ENCODE data around the gene HMGXB4.
"Not testable (repeated sequence)": the region's sequence is repeated elsewhere in the genome, so short reads cannot be mapped to it uniquely, and the experiment has no call there.

HMGXB4 gene

DNA sequence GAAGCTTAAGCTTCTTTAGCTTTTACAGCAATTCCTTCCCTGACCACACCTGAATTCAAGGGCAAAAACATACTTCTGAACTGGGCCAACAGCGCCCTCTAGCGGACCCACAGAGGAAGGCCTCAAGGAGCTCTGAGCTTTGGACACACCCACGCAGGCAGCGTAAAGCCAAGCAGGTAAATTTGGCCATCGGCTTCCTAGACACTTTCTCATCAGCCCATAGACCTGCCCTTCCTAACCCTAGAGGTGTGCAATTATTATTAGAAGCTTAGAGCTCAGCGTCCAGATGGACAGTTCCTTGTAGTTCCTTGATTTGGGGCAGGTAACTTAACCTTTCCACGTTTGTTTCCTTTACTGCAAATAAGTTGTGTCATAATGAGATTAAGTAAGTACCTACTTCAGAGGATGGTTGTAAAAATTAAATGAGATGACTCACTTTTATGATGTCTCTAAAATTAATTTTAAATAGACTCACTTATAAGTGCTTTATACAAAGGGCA lies 25.7 kb upstream of the HMGXB4 start:
- peaks cover 28% of the 10 kb centered on the region for H3K4me1 ChIP-seq (ENCODE audit: low read length)
- H3K79me2 ChIP-seq (ENCODE audit: low read length): peaks cover 42% of the 10 kb centered on the region
- H3K27ac ChIP-seq (ENCODE audit: low read length): peak overlapping the region; percentile 71; the same call in 1 of the 2 replicates
- H3K9me2 ChIP-seq (replicated peaks; ENCODE audit: insufficient read depth, low read length): no peaks in the 10 kb centered on the region
- no peaks in the 10 kb centered on the region for H3K9me3 ChIP-seq (replicated peaks; ENCODE audit: insufficient read depth, low read length)
- H4K20me1 ChIP-seq (ENCODE audit: insufficient read depth, low read length): no peaks in the 10 kb centered on the region
- peak overlapping the region; percentile 96 for H2AFZ ChIP-seq (ENCODE audit: low read length)
- no peaks in the 10 kb centered on the region for H3K36me3 ChIP-seq (replicated peaks; ENCODE audit: insufficient read depth, low read length)
- TF ChIP-seq CTCF (IDR thresholded peaks at IDR 0.05; ENCODE audit: low read length) (peak; percentile 98), EZH2phosphoT487 (IDR thresholded peaks at IDR 0.05; ENCODE audit: low read length) (no peak)
- peak; percentile 91 for DNase-seq
- H3K9ac ChIP-seq (ENCODE audit: low read length): peak overlapping the region; percentile 48; the same call in 1 of the 2 replicates
- H3K27me3 ChIP-seq (replicated peaks; ENCODE audit: insufficient read depth, low read length): no peaks in the 10 kb centered on the region
- peaks cover 6% of the 10 kb centered on the region for H3F3A ChIP-seq (ENCODE audit: insufficient read depth, low read length)
- peak overlapping the region; percentile 88 for H3K4me3 ChIP-seq (ENCODE audit: low read length)
- peak overlapping the region; percentile 93 for H3K4me2 ChIP-seq (ENCODE audit: low read depth, low read length)

DNA sequence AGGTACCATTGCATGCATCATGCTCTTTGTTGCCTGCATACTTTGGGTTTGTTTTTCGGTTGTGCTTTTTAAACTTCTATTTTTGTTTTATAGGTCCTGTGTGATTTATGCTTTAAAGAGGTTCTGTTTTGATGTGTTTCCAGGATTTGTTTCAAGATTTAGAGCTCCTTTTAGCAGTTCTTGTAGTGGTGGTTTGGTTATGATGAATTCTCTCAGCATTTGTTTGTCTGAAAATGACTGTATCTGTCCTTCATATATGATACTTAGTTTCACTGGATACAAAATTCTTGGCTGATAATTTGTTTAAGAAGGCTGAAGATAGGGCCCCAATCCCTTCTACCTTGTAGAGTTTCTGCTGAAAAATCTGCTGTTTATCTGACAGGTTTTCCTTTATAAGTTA lies 18.5 kb upstream of the HMGXB4 start:
- H3K4me3 ChIP-seq (ENCODE audit: low read length); H3F3A ChIP-seq (ENCODE audit: insufficient read depth, low read length): not testable (repeated sequence)

GRCh38 chr22:35244507-35244906 lies 12.8 kb upstream of the HMGXB4 start:
- H3K9me3 ChIP-seq (replicated peaks; ENCODE audit: insufficient read depth, low read length); H3K27ac ChIP-seq (ENCODE audit: low read length); H3K79me2 ChIP-seq (ENCODE audit: low read length); H3K9ac ChIP-seq (ENCODE audit: low read length); H3K4me2 ChIP-seq (ENCODE audit: low read depth, low read length); DNase-seq; H3K4me3 ChIP-seq (ENCODE audit: low read length); H4K20me1 ChIP-seq (ENCODE audit: insufficient read depth, low read length); H3K36me3 ChIP-seq (replicated peaks; ENCODE audit: insufficient read depth, low read length); H3F3A ChIP-seq (ENCODE audit: insufficient read depth, low read length); H3K27me3 ChIP-seq (replicated peaks; ENCODE audit: insufficient read depth, low read length); H3K9me2 ChIP-seq (replicated peaks; ENCODE audit: insufficient read depth, low read length); H3K4me1 ChIP-seq (ENCODE audit: low read length); H2AFZ ChIP-seq (ENCODE audit: low read length): not testable (repeated sequence)

More for the DNA sequence above, 18.5 kb upstream of the HMGXB4 start:
- H3K79me2 ChIP-seq (ENCODE audit: low read length); H3K4me1 ChIP-seq (ENCODE audit: low read length); H2AFZ ChIP-seq (ENCODE audit: low read length); H3K9ac ChIP-seq (ENCODE audit: low read length); H3K9me3 ChIP-seq (replicated peaks; ENCODE audit: insufficient read depth, low read length); DNase-seq; H3K4me2 ChIP-seq (ENCODE audit: low read depth, low read length); H4K20me1 ChIP-seq (ENCODE audit: insufficient read depth, low read length); H3K36me3 ChIP-seq (replicated peaks; ENCODE audit: insufficient read depth, low read length); H3K27me3 ChIP-seq (replicated peaks; ENCODE audit: insufficient read depth, low read length); H3K9me2 ChIP-seq (replicated peaks; ENCODE audit: insufficient read depth, low read length); H3K27ac ChIP-seq (ENCODE audit: low read length): not testable (repeated sequence)

GRCh38 chr22:35250156-35250555 lies 7.1 kb upstream of the HMGXB4 start:
- Histone ChIP-seq H3K4me2 (ENCODE audit: low read depth, low read length) (no peak overlapping the region), H2AFZ (ENCODE audit: low read length) (no peak overlapping the region), H3K9me3 (replicated peaks; ENCODE audit: insufficient read depth, low read length) (no peaks in the 10 kb centered on the region), H3K36me3 (replicated peaks; ENCODE audit: insufficient read depth, low read length) (no peaks in the 10 kb centered on the region), H4K20me1 (ENCODE audit: insufficient read depth, low read length) (no peaks in the 10 kb centered on the region), H3K27me3 (replicated peaks; ENCODE audit: insufficient read depth, low read length) (no peaks in the 10 kb centered on the region), H3K27ac (ENCODE audit: low read length) (no peak overlapping the region), H3K9ac (ENCODE audit: low read length) (no peak overlapping the region), H3K4me3 (ENCODE audit: low read length) (no peak overlapping the region), H3F3A (ENCODE audit: insufficient read depth, low read length) (no peaks in the 10 kb centered on the region), H3K9me2 (replicated peaks; ENCODE audit: insufficient read depth, low read length) (no peaks in the 10 kb centered on the region), H3K4me1 (ENCODE audit: low read length) (no peaks in the 10 kb centered on the region), H3K79me2 (ENCODE audit: low read length) (no peaks in the 10 kb centered on the region)
- no peak for DNase-seq
- no peak for TF ChIP-seq EZH2phosphoT487 (IDR thresholded peaks at IDR 0.05; ENCODE audit: low read length)
- TF ChIP-seq CTCF (IDR thresholded peaks at IDR 0.05; ENCODE audit: low read length): no peak

Measured in MM.1S (cell line).